LNCAP (cell line): Measurements from ENCODE around the gene C2orf15.

Experiments
- CTCF ChIP-seq: fragments of 450-650 bp; IDR thresholded peaks from 2 replicates; pipeline ENCODE4 v1.5.1; 2017; ENCODE audit warnings: mild to moderate bottlenecking

C2orf15 gene, protein sequence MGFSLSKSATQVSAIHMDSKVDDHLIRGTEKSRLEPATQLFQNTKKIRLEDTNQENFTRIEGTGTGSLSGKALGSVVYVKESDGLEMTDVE

DNA sequence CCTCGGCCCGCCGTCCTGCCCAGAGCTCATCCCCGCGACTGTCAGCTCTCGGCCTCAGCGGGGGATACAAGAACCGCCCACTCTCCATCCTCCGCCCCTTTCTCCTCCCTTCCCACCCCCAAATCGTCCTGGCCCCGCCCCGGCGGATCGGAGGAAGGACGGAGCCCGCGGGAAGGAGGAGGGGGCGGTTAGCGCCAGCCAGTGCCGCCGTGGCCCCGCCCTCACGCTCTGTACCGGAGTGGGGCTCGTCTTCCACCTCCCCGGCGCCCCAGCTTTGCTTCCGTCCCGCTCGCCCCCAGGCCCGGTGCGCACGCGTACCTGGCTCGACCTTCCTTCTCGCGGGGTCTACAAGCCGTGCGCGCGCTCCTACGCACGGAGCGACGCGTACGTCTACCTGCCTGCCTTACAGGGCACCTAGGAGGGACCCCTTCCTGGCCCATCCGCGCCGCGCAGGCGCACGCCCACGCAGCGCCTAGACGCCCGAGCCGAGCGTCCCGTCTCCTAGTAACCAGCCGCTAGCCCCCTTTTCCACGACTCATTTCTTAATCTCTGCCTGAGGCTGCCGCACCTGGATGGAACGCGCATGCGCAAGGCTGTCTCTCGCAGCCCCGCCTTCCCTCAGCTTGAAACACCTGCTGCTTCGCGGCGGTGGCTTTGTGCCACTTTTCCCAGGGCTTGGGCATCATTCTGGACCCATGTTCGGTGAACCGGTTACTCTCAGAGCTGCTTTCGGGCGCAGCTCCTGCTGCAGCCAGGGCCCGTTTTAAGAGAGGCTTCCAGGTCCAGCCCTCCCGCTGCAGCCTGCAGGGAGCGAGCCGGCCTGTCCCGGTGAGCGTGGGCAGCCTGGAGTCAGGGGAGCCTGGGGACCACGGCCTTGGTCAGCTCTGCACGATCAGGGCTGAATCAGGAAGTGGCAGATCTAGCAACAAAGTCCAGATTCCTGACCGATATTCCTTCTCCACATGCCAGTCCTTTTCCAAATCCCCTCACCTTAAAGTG lies at the start of gene C2orf15:
Gene C2orf15, plus strand, starts transcription at position 598 of the 999 bp plus-strand sequence. CDS start 8,852 bp downstream, outside the sequence.
- TF ChIP-seq CTCF = no peak

GRCh38 chr2:99096728-99097127 lies 44.8 kb upstream of the C2orf15 start:
- no peak for TF ChIP-seq CTCF

DNA sequence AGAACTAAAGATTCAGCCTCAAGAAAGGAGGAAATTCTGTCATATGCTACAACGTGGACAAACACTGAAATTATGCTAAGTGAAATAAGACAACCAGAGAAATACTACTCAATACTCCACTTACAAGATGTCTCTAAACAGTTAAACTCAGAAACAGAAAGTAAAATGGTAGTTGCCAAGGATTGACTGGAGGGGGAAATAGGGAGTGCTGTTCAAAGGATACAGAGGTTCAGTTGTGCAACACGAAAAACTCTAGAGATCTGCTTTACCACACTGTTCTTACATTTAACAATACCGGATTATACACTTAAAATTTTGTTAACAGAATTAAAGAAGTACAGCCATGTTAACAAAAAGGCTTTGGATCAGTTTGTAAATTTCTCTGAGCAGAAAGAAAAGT lies 39.8 kb upstream of the C2orf15 start:
- no peak for TF ChIP-seq CTCF

- no peak for TF ChIP-seq CTCF
Measured at GRCh38 chr2:99104006-99104405, 37.5 kb upstream of the C2orf15 start.

- no peak for TF ChIP-seq CTCF
Measured at GRCh38 chr2:99106913-99107312, 34.6 kb upstream of the C2orf15 start.

GRCh38 chr2:99111236-99111635 lies 30.3 kb upstream of the C2orf15 start:
- no peak for TF ChIP-seq CTCF

DNA sequence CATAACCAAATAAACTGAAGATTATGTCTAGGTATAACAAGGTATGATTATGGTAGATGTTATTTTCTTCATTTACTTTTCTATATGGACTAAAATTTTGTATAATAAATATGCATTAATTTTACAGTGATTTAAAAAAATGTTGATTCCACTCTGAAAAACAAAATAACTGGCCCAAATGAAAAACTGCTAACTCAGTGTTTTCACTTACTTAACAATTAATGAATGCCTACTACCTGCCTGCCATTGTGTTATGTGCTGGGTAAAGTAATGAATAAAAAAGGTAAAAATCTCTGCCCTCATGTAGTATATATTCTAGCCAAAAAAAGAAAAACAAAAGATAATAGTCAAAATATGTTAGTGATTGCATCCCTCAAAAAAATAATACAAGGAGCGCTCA lies 29.6 kb upstream of the C2orf15 start:
- no peak for TF ChIP-seq CTCF
